ENCODE results near the gene YARS1.

The YARS1 gene

GRCh38 chr1:32780628-32781234, 36.4 kb downstream of the YARS1 start:
- DNase-seq (ENCODE audit: low read depth in 2 of 2) = no peak

GRCh38 chr1:32780005-32780404, 37.2 kb downstream of the YARS1 start:
- DNase-seq (ENCODE audit: low read depth in 2 of 2) = no peak

- no peak for DNase-seq (ENCODE audit: low read depth in 2 of 2)
Observed at GRCh38 chr1:32779242-32779641, 37.9 kb downstream of the YARS1 start.

- no peak for DNase-seq (ENCODE audit: low read depth in 2 of 2)
Observed at GRCh38 chr1:32775640-32776337, 41.4 kb downstream of the YARS1 start.

GRCh38 chr1:32774950-32775634, 42.1 kb downstream of the YARS1 start:
- no peak for DNase-seq (ENCODE audit: low read depth in 2 of 2)

- DNase-seq (ENCODE audit: low read depth in 2 of 2) = no peak
Observed at GRCh38 chr1:32774464-32774808, 42.7 kb downstream of the YARS1 start.

- DNase-seq (ENCODE audit: low read depth in 2 of 2) = no peak
Observed at GRCh38 chr1:32773764-32774463, 43.2 kb downstream of the YARS1 start.

- peak; percentile 63 to 68 for DNase-seq (ENCODE audit: low read depth in 2 of 2)
Observed at GRCh38 chr1:32773018-32773763, 44.0 kb downstream of the YARS1 start.

GRCh38 chr1:32772281-32773017, 44.7 kb downstream of the YARS1 start:
- no peak for DNase-seq (ENCODE audit: low read depth in 2 of 2)

- no peak for DNase-seq (ENCODE audit: low read depth in 2 of 2)
Observed at GRCh38 chr1:32771561-32772280, 45.4 kb downstream of the YARS1 start.

- DNase-seq (ENCODE audit: low read depth in 2 of 2) = no peak
Observed at GRCh38 chr1:32770741-32771548, 46.2 kb downstream of the YARS1 start.

GRCh38 chr1:32770221-32770731, 46.9 kb downstream of the YARS1 start:
- no peak for DNase-seq (ENCODE audit: low read depth in 2 of 2)

- no peak for DNase-seq (ENCODE audit: low read depth in 2 of 2)
Observed at GRCh38 chr1:32769524-32770220, 47.5 kb downstream of the YARS1 start.

- no peak for DNase-seq (ENCODE audit: low read depth in 2 of 2)
Observed at GRCh38 chr1:32768110-32768850, 48.9 kb downstream of the YARS1 start.

- no peak for DNase-seq (ENCODE audit: low read depth in 2 of 2)
Observed at GRCh38 chr1:32767641-32768040, 49.5 kb downstream of the YARS1 start.

- no peak for DNase-seq (ENCODE audit: low read depth in 2 of 2)
Observed at GRCh38 chr1:32767156-32767555, 50.0 kb downstream of the YARS1 start.

GRCh38 chr1:32766328-32766972, 50.7 kb downstream of the YARS1 start:
- no peak for DNase-seq (ENCODE audit: low read depth in 2 of 2)
